GM19193 (cell line): Measurements from ENCODE around the gene SLC13A2.

Experiments
- POLR2A ChIP-seq: IDR thresholded peaks from 4 replicates; pipeline ENCODE4 v1.6.1; 2011; ENCODE audit not compliant: insufficient read depth, insufficient read length; ENCODE audit errors: extremely low read depth

Gene SLC13A2

GRCh38 chr17:28518578-28518977 is 45.1 kb downstream of the SLC13A2 start:
- TF ChIP-seq POLR2A, result no peak

- TF ChIP-seq POLR2A, result no peak
Measured at GRCh38 chr17:28519236-28519635, 45.8 kb downstream of the SLC13A2 start.

GRCh38 chr17:28520687-28521086 is 47.2 kb downstream of the SLC13A2 start:
- TF ChIP-seq POLR2A, result no peak

- no peak for TF ChIP-seq POLR2A
Measured at GRCh38 chr17:28521311-28522085, 48.1 kb downstream of the SLC13A2 start.

GRCh38 chr17:28523186-28523585 is 49.7 kb downstream of the SLC13A2 start:
- TF ChIP-seq POLR2A, result no peak

GRCh38 chr17:28523876-28524275 is 50.4 kb downstream of the SLC13A2 start:
- no peak for TF ChIP-seq POLR2A

- no peak for TF ChIP-seq POLR2A
Measured at GRCh38 chr17:28524476-28525424, 51.3 kb downstream of the SLC13A2 start.

GRCh38 chr17:28526381-28526780 is 52.9 kb downstream of the SLC13A2 start:
- no peak for TF ChIP-seq POLR2A

- TF ChIP-seq POLR2A, result no peak
Measured at GRCh38 chr17:28527181-28527681, 53.8 kb downstream of the SLC13A2 start.

- TF ChIP-seq POLR2A, result no peak
Measured at GRCh38 chr17:28527859-28528258, 54.4 kb downstream of the SLC13A2 start.

GRCh38 chr17:28528327-28529012 is 55.0 kb downstream of the SLC13A2 start:
- TF ChIP-seq POLR2A, result no peak

- TF ChIP-seq POLR2A, result no peak
Measured at GRCh38 chr17:28529013-28529400, 55.6 kb downstream of the SLC13A2 start.

- TF ChIP-seq POLR2A, result no peak
Measured at GRCh38 chr17:28530250-28530649, 56.8 kb downstream of the SLC13A2 start.

GRCh38 chr17:28530926-28531325 is 57.5 kb downstream of the SLC13A2 start:
- TF ChIP-seq POLR2A, result no peak
